ENCODE measurements around the gene SSC4D. TPM values are rescaled to one million over a fixed set of nuclear protein-coding genes. Genes with fewer than 3 reads are reported as not detected.
"Not testable (repeated sequence)": the region's sequence is repeated elsewhere in the genome, so short reads cannot be mapped to it uniquely, and the experiment has no call there.

SSC4D gene
- total and polyA plus RNA-seq, 2 donors (not counting 1 experiment from before 2014, with no cell fraction given): 0.33 to 0.42 TPM

DNA sequence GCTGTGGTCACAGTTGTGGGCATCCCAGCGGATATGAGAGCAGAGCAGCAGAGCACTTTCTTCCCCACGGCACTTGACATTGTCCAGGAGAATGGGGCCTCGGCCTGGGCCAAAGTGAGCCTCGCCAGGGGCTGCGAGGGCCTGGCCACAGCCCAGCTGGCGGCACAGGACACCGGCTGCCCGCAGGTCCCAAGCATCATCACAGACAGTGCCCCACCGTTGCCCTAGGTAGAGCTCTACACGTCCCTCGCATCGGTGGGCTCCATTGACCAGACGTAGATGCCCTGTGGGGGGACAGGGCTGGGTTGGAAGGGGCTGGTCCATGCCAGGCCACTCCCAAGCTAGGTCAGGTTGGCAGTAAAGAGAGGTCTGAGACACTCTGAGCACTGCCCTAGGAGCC lies 19.4 kb downstream of the SSC4D start:
- Histone ChIP-seq H3K27me3 (ENCODE audit: control insufficient read depth, insufficient read depth, low read length) (no peaks in the 10 kb centered on the region), H3K27ac (ENCODE audit: insufficient read depth, low read length) (no peak overlapping the region), H3K9me3 (ENCODE audit: control insufficient read depth, insufficient read depth, low read depth, low read length) (no peaks in the 10 kb centered on the region), H3K36me3 (ENCODE audit: control insufficient read depth, insufficient read depth, low read length) (no peaks in the 10 kb centered on the region), H3K4me1 (ENCODE audit: control insufficient read depth, extremely low read depth, insufficient read depth, low read length) (peaks cover 8% of the 10 kb centered on the region), H3K4me3 (replicated peaks in 1 of 4; ENCODE audit: control extremely low read depth in 1 of 4, insufficient read depth in 1 of 4, low read depth in 3 of 4, low read length in 4 of 4) (no peak overlapping the region), H2AFZ (ENCODE audit: low read length) (no peak overlapping the region), H4K20me1 (ENCODE audit: control insufficient read depth, extremely low read depth, insufficient read depth, low read length) (no peaks in the 10 kb centered on the region), H3K79me2 (ENCODE audit: control insufficient read depth, insufficient read depth, low read length) (no peaks in the 10 kb centered on the region), H3K4me2 (ENCODE audit: extremely low read depth, insufficient read depth, low read length) (no peak overlapping the region), H3K9ac (ENCODE audit: insufficient read depth, low read length) (no peak overlapping the region)
- no peak for TF ChIP-seq EZH2 (IDR thresholded peaks at IDR 0.05; ENCODE audit: low read length, missing control alignments)
- TF ChIP-seq, protein P1, sequence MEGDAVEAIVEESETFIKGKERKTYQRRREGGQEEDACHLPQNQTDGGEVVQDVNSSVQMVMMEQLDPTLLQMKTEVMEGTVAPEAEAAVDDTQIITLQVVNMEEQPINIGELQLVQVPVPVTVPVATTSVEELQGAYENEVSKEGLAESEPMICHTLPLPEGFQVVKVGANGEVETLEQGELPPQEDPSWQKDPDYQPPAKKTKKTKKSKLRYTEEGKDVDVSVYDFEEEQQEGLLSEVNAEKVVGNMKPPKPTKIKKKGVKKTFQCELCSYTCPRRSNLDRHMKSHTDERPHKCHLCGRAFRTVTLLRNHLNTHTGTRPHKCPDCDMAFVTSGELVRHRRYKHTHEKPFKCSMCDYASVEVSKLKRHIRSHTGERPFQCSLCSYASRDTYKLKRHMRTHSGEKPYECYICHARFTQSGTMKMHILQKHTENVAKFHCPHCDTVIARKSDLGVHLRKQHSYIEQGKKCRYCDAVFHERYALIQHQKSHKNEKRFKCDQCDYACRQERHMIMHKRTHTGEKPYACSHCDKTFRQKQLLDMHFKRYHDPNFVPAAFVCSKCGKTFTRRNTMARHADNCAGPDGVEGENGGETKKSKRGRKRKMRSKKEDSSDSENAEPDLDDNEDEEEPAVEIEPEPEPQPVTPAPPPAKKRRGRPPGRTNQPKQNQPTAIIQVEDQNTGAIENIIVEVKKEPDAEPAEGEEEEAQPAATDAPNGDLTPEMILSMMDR (conservative IDR thresholded peaks at IDR 0.05 in 1 of 2, IDR thresholded peaks at IDR 0.05 in 1 of 2; ENCODE audit: low read depth in 1 of 2, low read length in 2 of 2): no peak
- no peak for DNase-seq (ENCODE audit: low read depth in 2 of 2)

DNA sequence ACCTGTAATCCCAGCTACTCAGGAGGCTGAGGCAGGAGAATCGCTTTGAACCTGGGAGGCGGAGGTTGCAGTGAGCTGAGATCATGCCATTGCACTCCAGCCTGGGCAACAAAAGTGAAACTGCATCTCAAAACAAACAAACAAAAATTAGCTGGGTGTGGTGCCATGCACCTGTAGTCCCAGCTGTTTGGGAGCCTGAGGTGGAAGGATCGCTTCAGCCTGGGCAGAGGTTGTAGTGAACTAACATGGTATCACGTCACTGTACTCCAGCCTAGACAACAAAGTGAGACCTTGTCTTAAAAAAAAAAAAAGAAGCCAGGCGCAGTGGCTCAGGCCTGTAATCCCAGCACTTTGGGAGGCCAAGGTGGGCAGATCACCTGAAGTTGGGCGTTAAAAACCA lies 21.7 kb downstream of the SSC4D start:
- not testable (repeated sequence) for H3K27ac ChIP-seq (ENCODE audit: insufficient read depth, low read length); H4K20me1 ChIP-seq (ENCODE audit: control insufficient read depth, extremely low read depth, insufficient read depth, low read length); H3K9me3 ChIP-seq (ENCODE audit: control insufficient read depth, insufficient read depth, low read depth, low read length); H3K4me2 ChIP-seq (ENCODE audit: extremely low read depth, insufficient read depth, low read length); H2AFZ ChIP-seq (ENCODE audit: low read length); H3K4me1 ChIP-seq (ENCODE audit: control insufficient read depth, extremely low read depth, insufficient read depth, low read length); H3K79me2 ChIP-seq (ENCODE audit: control insufficient read depth, insufficient read depth, low read length); H3K9ac ChIP-seq (ENCODE audit: insufficient read depth, low read length); H3K27me3 ChIP-seq (ENCODE audit: control insufficient read depth, insufficient read depth, low read length); H3K4me3 ChIP-seq (replicated peaks in 1 of 4; ENCODE audit: control extremely low read depth in 1 of 4, insufficient read depth in 1 of 4, low read depth in 3 of 4, low read length in 4 of 4); H3K36me3 ChIP-seq (ENCODE audit: control insufficient read depth, insufficient read depth, low read length); DNase-seq (ENCODE audit: low read depth in 2 of 2)

DNA sequence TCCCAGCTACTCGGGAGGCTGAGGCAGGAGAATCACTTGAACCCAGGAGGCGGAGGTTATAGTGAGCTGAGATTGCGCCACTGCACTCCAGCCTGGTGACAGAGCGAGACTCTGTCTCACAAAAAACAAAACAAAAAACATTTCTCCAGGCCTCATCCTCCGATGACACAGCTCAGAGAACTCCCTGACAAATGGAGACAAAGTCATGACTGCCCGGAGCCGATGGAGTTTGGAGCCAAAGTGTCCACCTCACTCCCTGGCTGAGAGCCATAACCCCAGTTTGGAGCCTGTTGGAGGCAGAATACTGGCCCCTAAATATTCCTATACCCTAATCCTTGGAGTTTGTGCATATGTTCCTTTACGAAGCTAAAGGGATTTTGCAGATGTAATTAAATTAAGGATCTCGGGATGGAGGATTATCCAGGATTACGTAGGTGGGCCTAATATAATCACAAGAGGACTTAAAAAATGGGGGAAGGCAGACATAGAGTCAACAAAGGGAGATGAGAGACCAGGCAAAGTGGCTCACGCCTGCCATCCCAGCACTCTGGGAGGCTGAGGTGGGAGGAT lies 22.7 kb downstream of the SSC4D start:
- no peak overlapping the region for H3K27ac ChIP-seq (ENCODE audit: insufficient read depth, low read length)
- H3K79me2 ChIP-seq (ENCODE audit: control insufficient read depth, insufficient read depth, low read length): no peaks in the 10 kb centered on the region
- no peak overlapping the region for H3K9ac ChIP-seq (ENCODE audit: insufficient read depth, low read length)
- no peaks in the 10 kb centered on the region for H3K27me3 ChIP-seq (ENCODE audit: control insufficient read depth, insufficient read depth, low read length)
- no peaks in the 10 kb centered on the region for H3K9me3 ChIP-seq (ENCODE audit: control insufficient read depth, insufficient read depth, low read depth, low read length)
- no peak for TF ChIP-seq EZH2 (IDR thresholded peaks at IDR 0.05; ENCODE audit: low read length, missing control alignments)
- TF ChIP-seq, protein P1 (conservative IDR thresholded peaks at IDR 0.05 in 1 of 2, IDR thresholded peaks at IDR 0.05 in 1 of 2; ENCODE audit: low read depth in 1 of 2, low read length in 2 of 2): no peak
- peak in 1 of 2 donors; percentile 39 for DNase-seq (ENCODE audit: low read depth in 2 of 2)
- H3K4me1 ChIP-seq (ENCODE audit: control insufficient read depth, extremely low read depth, insufficient read depth, low read length): peaks cover 2% of the 10 kb centered on the region
- no peak overlapping the region for H2AFZ ChIP-seq (ENCODE audit: low read length)
- no peaks in the 10 kb centered on the region for H3K36me3 ChIP-seq (ENCODE audit: control insufficient read depth, insufficient read depth, low read length)
- no peak overlapping the region for H3K4me3 ChIP-seq (replicated peaks in 1 of 4; ENCODE audit: control extremely low read depth in 1 of 4, insufficient read depth in 1 of 4, low read depth in 3 of 4, low read length in 4 of 4)
- H3K4me2 ChIP-seq (ENCODE audit: extremely low read depth, insufficient read depth, low read length): no peak overlapping the region
- no peaks in the 10 kb centered on the region for H4K20me1 ChIP-seq (ENCODE audit: control insufficient read depth, extremely low read depth, insufficient read depth, low read length)
